CMK (cell line): ENCODE data around the gene MAS1.
"Not testable (repeated sequence)": the region's sequence is repeated elsewhere in the genome, so short reads cannot be mapped to it uniquely, and the experiment has no call there.

Experiments used
- DNase-seq: peaks from one replicate; pipeline ENCODE4 v3.0.0-alpha.2; 2010; ENCODE audit warnings: low read depth

MAS1 gene

DNA sequence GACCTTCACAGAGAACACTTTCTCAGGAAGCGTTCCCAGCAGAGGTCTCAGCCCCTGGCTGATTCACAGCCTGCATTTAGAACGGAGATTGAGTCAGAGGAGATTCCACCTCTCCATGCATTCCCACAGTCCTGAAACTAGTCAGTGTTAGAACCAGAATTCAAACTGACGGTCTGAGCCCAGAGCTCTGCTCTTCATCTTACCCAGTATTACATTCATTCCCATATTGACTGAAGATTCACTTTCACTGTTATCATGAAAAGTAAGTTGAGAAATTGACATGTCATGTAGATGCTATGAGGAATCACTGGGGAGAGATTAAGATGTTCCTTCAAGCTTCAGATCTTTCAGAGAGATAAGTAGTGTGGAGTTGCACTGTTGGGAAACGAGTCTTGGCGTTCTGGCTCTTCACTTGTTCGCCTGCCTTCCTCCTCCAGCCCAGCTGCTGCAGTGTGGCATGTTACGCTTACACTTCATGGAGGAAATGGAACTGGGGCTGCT lies 28.3 kb downstream of the MAS1 start:
- DNase-seq: no peak

DNA sequence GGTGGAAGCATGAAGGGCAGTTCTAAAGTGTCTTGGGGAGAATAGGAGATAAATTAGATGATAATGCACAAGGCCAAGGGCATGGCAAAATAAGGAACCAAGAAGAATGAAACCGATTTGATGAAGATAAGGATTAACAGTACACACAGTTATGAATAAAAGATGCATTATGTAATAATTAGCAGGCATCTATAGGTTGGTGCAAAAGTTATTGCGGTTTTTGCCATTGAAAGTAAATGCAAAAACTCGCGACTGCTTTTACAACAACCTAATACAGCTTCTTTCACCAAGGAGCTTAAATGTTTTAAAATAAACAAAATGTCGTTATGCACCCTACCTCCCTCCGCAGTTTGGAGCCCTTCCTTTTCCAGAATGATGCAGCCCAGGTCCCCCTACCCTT lies 29.0 kb downstream of the MAS1 start:
- DNase-seq: no peak

DNA sequence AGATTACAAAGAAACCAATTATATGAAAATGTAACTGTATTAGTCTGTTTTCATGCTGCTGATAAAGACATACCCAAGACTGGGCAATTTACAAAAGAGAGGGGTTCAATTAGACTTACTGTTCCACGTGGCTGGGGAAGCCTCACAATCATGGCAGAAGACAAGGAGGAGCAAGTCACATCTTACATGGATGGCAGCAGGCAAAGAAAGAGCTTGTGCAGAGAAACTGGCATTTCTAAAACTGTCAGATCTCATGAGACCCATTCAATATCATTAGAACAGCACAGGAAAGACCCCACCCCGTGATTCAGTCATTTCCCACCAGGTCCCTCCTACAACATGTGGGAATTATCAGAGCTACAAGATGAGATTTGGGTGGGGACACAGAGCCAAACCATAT lies 33.4 kb downstream of the MAS1 start:
- not testable (repeated sequence) for DNase-seq

DNA sequence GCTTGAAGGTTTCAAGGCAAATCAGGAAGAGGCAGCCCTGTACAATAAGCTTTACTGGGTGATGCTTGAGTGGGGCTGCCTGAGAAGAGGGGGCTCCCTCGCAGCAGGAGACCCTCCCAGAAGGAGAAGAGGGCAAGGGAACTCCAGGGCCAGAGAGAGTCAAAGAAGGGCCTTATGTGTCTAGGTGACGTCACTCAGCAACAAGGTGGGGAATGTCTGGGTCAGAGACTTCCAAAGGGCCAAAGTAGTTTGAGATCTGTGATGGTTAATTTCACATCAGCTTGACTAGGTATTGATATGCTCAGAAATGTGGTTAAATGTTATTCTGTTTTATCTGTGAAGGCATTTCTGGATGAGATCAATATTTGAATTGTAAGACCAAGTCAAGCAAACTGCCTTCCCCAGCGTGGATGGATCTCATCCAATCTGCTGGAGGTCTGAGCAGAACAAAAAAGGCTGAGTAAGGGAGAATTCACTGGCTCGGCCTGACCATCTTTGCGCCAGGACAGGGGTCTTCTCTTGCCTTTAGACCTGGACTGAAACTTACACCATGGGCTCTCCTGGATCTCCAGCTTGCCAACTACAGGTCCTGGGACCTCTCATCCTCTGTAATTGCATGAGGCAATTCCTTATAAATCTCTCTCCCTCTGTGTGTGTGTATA lies 35.9 kb downstream of the MAS1 start:
- no peak for DNase-seq

DNA sequence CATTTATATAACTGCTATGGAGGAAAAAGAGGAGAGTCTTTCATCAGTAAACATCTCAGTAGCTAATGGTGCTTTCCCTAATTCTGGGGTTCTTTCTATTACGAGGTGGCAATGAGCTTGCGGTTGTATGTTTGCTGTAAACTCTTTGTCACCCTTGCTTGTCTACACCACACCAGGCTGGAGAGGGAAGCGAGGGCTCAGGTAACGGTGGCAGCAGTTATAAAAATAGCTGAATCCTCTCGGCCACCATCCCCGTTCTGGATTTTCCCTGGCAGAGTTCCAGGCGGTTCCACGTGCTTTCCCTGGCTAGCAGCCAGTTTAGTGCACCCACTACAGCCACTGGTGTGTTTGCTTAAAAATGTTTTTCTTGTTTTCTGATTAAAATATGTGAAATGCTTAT lies 39.0 kb downstream of the MAS1 start:
- no peak for DNase-seq

DNA sequence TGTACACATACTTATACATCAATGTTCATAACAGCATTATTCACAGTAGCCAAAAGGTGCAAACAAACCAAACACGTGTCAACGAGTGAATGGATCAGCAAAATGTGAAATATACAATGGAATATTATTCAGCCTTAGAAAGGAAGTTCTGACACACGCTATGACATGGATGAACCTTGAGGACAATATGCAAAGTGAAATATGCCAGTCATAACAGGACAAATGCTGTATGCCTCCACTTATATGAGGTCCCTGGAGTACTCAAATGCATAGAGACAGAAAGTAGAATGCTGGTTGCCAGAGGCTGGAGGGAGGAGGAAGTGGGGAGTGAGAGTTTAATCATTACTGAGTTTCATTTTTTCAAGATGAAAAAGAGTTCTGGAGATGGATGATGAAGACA lies 40.3 kb downstream of the MAS1 start:
- DNase-seq: no peak

DNA sequence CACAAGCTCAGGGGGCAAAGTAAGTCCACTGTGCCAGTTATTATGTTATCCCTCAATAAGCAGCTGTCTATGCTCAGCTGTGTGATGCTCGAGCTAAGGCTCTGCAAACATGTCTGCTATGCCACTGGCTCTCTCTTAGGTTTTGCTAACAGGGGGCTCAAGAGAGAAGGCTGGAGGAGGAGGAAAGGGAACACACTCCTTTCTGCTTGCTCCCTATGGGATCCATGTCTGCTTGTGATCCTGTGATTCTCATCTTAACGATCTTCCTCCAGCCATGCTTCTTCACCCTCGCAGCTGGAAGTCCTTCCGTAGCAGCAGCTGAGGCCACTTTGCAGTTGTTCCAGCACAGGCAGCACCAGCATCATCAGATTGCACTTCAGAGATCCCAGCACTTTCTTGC lies 41.1 kb downstream of the MAS1 start:
- no peak for DNase-seq

DNA sequence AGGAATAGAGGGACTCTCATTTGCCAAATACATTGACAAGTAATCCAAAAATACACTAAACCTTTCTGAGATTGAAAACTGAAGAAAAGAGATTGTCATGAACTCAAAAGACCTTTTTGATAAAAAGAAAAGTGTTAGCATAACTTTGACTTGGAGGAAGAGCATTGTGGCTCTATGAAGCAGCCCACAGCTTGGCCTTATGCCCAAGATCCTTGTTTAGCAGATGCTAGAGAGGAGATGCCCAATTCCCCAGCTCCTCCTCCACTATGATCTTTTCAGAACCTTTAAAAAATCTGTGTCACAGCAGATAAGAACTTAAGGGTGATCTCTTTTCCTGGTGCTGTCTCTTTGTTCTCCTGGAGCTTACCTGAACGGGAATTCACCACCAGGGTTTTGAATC lies 42.3 kb downstream of the MAS1 start:
- no peak for DNase-seq

DNA sequence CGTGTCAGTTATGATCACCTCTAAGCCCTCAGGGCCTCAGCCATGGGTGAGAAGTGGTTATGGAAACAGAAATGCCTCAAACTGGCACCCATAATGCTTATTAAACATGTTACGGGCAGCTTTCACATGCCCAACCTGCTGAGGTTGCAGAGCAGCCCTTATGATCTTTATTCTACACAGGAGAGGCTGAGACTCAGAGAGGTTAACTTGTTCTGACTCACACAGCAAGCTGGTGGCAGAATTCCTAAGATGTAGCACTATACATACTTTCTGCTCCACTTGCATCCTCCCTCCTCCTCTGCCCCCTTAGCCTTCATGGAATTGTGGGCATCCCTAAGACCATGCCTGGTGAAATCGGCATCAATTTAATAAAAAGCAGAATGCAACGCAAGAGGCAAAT lies 43.4 kb downstream of the MAS1 start:
- DNase-seq: no peak

DNA sequence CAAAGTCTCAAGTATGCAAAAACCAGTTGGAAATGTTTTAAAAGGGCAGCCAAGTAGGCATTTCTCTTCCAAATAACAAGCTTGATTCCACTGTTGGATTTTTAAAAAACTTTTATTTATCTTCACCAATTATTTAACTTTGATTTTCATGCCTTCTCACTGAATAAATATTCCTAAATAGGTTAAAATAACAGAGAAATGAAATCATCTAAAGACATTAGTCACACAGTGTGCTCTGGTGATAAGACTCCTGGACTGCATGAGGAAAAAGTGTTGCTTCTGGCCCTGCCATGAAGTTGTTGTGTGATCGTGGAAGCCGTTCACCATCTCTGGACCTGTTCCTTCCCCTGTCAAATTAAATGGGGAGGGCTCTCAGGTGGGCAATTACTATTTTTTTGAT lies 44.3 kb downstream of the MAS1 start:
- no peak for DNase-seq

DNA sequence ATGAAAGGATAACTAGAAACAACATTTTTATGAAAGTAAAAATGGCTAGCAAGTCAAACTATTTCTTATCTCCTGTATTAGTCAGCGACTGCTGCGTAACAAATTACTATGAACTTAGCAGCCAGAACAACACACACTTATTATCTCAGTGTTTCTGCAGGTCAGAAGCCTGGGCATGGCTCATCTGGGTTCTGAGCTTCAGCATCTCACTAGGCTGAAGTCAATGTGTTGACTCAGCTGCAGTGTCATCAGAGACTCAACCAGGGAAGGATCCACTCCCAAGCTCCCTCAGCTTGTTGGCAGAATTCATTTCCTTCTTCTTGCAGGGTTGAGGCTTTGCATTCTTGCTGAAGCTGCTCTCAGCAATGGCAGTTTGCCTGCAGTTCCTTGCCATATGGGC lies 44.8 kb downstream of the MAS1 start:
- DNase-seq: no peak

DNA sequence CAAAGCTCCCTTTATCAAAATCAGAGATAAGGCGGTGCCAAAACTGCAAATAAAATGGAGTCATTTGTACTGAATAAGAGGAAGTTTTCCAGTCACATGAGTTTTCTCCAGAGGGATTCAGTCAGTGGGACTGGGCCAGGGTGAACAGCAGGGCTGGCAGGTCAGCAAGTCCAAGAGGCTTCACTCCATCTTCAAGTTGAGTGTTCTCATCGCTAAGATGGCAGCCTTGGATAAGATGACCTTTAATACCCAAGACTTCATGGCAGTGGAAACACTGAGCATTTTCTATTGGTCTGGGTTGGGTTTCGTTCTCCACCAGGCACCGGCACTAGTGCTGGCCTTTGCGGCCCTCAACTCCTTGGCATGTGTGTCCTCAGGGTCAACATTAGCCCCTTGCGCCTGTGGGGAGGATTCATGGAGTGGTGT lies 48.8 kb downstream of the MAS1 start:
- no peak for DNase-seq
